Stomach (tissue), 9 donors: ENCODE results near the gene TBC1D9B. TPM values are rescaled to one million over a fixed set of nuclear protein-coding genes. Genes with fewer than 3 reads are reported as not detected.
"Not testable (repeated sequence)": the region's sequence is repeated elsewhere in the genome, so short reads cannot be mapped to it uniquely, and the experiment has no call there.

Experiments
- DNase-seq, 2 donors: peaks; one replicate each; pipeline versions ENCODE4 v3.0.0 to v3.0.0-alpha.2; 2013 to 2019
- H3K27ac ChIP-seq, 5 donors: fragments of 200-600 bp in 4 of 5; sonication (generic) in 4 of 5; one replicate each; pipeline ENCODE4 v1.5.1; 2013 to 2019; ENCODE audit warnings: mild to moderate bottlenecking in 1 of 5, moderate library complexity in 1 of 5
- H3K27me3 ChIP-seq, 3 donors: fragments of 200-600 bp; sonication (generic); one replicate each; pipeline ENCODE4 v1.5.1; 2017 to 2019; ENCODE audit warnings: mixed run types in 1 of 3
- H3K36me3 ChIP-seq, 4 donors: fragments of 200-600 bp; sonication (generic); 1 replicate in 3 of 4; 2 replicates in 1 of 4; pipeline ENCODE4 v1.5.1; 2016 to 2019
- H3K4me1 ChIP-seq, 4 donors: fragments of 200-600 bp; sonication (generic); one replicate each; pipeline ENCODE4 v1.5.1; 2016 to 2019
- H3K4me3 ChIP-seq, 4 donors: fragments of 200-600 bp; sonication (generic) in 3 of 4; one replicate each; pipeline ENCODE4 v1.5.1; 2016 to 2019; ENCODE audit warnings: mild to moderate bottlenecking in 1 of 4
- H3K9me3 ChIP-seq, 4 donors: fragments of 200-600 bp; sonication (generic); one replicate each; pipeline ENCODE4 v1.5.1; 2016 to 2019
- EP300 ChIP-seq: sonication (generic); formaldehyde crosslinking; IDR thresholded peaks from one replicate; pipeline ENCODE4 v1.6.1; 2017; ENCODE audit warnings: antibody characterized with exemption
- POLR2A ChIP-seq, 4 donors: fragments of 450-650 bp; IDR thresholded peaks; one replicate each; pipeline ENCODE4 v1.6.1; 2016; ENCODE audit warnings: antibody characterized with exemption in 4 of 4, control low read depth in 2 of 4, mild to moderate bottlenecking in 1 of 4, moderate library complexity in 1 of 4
- POLR2AphosphoS5 ChIP-seq, 3 donors: sonication (generic); formaldehyde crosslinking; IDR thresholded peaks; one replicate each; pipeline ENCODE4 v1.6.1; 2016; ENCODE audit warnings: antibody characterized with exemption in 3 of 3
- WGBS, 5 donors: extraction: QIAGEN DNeasy Blood & Tissue Kit in 3 of 5; methylation state at CpG; one replicate each; pipeline versions ENCODE4 v1.1.5 to v1.1.7; 2013 to 2018; 5-methylcytosine and 5-hydroxymethylcytosine counted together
- intact Hi-C: fragments of 100-400 bp; cut with DNase I; formaldehyde crosslinking; loops from one replicate; pipeline ENCODE4 v1.15.1; 2023; ENCODE audit warnings: low total_unique reads
- polyA plus RNA-seq, 3 donors: library from polyadenylated mRNA; stranded (reverse); fragments of 200-250 nt; gene quantifications; one replicate each; pipeline ENCODE4 v1.2.3, GENCODE V29; 2013
- total RNA-seq, 5 donors: library from RNA; depleted of rRNA; stranded (reverse); fragments of >200 nt; gene quantifications; one replicate each; pipeline versions ENCODE4 v1.1.0 to v1.2.3, GENCODE V29; 2014 to 2016
- TF ChIP-seq, protein P1 (sequence below), 7 experiments: fragments of 450-650 bp in 4 of 7; fragments of 200-600 bp in 3 of 7; sonication (generic) in 3 of 7; IDR thresholded peaks; one replicate each; pipeline ENCODE4 v1.5.1; 2016 to 2019; ENCODE audit warnings: antibody characterized with exemption in 7 of 7, control low read depth in 2 of 7, mild to moderate bottlenecking in 1 of 7
- donor health status: healthy with polysubstance abuse.
- donor health status: Bipolar disorder and iron deficiency.
- donor health status: healthy.

The TBC1D9B gene
- total and polyA plus RNA-seq, 8 donors, result 29.9 to 260 (median 60.1) TPM

DNA sequence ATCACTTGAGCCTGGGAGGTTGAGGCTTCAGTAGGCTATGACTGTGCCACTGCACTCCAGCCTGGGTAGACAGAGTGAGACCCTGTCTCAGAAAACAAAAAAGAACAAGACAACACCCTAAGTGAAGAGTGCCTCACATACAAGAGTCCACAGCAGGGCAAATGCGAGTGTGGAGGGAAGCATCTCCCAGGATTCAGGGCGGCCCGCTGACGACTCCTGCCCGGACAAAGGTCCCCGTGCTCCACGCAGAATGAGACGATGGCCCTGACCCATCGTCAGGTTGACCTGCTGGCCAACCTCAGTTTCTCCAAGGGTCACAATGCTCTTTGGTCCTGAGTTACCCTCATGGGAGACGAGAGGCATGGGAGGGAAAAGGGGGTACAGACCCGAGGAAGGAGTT, 67.4 kb downstream of the TBC1D9B start:
- TF ChIP-seq, protein P1, sequence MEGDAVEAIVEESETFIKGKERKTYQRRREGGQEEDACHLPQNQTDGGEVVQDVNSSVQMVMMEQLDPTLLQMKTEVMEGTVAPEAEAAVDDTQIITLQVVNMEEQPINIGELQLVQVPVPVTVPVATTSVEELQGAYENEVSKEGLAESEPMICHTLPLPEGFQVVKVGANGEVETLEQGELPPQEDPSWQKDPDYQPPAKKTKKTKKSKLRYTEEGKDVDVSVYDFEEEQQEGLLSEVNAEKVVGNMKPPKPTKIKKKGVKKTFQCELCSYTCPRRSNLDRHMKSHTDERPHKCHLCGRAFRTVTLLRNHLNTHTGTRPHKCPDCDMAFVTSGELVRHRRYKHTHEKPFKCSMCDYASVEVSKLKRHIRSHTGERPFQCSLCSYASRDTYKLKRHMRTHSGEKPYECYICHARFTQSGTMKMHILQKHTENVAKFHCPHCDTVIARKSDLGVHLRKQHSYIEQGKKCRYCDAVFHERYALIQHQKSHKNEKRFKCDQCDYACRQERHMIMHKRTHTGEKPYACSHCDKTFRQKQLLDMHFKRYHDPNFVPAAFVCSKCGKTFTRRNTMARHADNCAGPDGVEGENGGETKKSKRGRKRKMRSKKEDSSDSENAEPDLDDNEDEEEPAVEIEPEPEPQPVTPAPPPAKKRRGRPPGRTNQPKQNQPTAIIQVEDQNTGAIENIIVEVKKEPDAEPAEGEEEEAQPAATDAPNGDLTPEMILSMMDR (IDR thresholded peaks at IDR 0.05), result no peak
- no peak for TF ChIP-seq EP300
- TF ChIP-seq POLR2AphosphoS5 (IDR thresholded peaks at IDR 0.05), result no peak
- no peak for TF ChIP-seq POLR2A (IDR thresholded peaks at IDR 0.05)
- intact Hi-C loops, result no loop called here
- Histone ChIP-seq H3K9me3 (no peaks in the 10 kb centered on the region), H3K4me3 (no peak overlapping the region), H3K27ac (peak overlapping the region in 1 of 5 donors; percentile 4), H3K27me3 (no peaks in the 10 kb centered on the region), H3K36me3 (peaks cover 40 to 97% (median 77%) of the 10 kb centered on the region in 4 donors), H3K4me1 (peaks cover 7 to 25% (median 16%) of the 10 kb centered on the region in 4 donors)
- no peak for DNase-seq
- WGBS, 5 donors, result 85 to 92% (median 91%) methylated on average over 11 of the region's 11 CpGs

DNA sequence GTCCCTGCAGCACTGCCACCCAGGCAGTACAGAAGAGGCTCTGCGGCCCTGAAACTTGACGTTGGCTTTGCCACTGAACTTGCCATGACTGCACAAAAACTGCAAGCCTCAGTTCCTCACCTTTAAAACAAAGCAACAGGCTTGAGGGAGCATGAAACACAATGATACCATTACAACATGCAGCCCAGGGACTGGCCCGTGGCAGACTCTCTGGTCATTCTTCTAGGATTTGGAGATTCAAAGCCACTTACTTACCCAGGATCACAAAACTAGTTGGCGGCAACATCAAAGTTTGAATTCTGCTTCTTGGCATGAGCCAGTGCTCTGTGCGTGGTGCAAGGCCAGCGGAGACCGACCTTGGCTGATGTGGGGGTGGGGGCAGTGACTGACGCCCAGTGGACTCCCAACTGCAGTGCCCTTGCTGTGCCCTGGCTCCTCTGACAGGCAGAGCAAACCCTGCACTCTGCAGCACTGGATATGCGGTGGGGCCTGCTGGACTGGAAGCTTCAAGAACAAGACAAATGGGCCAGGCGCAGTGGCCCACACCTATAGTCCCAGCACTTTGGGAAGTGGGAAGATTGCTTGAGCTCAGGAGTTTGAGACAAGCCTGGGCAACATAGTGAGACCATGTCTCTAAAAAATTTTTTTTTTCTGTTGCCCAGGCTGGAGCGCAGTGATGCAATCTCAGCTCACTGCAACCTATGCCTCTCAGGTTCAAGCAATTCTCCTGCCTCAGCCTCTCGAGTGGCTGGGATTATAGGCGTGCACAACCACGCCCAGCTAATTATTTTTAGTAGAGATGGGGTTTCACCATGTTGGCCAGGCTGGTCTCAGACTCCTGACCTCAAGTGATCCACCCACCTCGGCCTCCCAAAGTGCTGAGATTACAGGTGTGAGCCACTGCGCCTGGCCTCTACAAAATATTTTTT, 68.1 kb downstream of the TBC1D9B start:
- peak in 1 of 2 donors; percentile 51 for DNase-seq
- H3K4me1 ChIP-seq, result peaks cover 7 to 26% (median 16%) of the 10 kb centered on the region in 4 donors
- H3K36me3 ChIP-seq, result peaks cover 41 to 97% (median 82%) of the 10 kb centered on the region in 4 donors
- peak overlapping the region in 1 of 5 donors; percentile 4 for H3K27ac ChIP-seq
- H3K4me3 ChIP-seq, result no peak overlapping the region
- no peaks in the 10 kb centered on the region for H3K27me3 ChIP-seq
- 60 to 81% (median 72%) methylated on average over 16 of the region's 16 CpGs for WGBS, 5 donors
- no peaks in the 10 kb centered on the region for H3K9me3 ChIP-seq
- intact Hi-C loops, result no loop called here
- peak in 1 of 3 donors; percentile 12 for TF ChIP-seq POLR2AphosphoS5 (IDR thresholded peaks at IDR 0.05)
- TF ChIP-seq, protein P1 (IDR thresholded peaks at IDR 0.05), result no peak

DNA sequence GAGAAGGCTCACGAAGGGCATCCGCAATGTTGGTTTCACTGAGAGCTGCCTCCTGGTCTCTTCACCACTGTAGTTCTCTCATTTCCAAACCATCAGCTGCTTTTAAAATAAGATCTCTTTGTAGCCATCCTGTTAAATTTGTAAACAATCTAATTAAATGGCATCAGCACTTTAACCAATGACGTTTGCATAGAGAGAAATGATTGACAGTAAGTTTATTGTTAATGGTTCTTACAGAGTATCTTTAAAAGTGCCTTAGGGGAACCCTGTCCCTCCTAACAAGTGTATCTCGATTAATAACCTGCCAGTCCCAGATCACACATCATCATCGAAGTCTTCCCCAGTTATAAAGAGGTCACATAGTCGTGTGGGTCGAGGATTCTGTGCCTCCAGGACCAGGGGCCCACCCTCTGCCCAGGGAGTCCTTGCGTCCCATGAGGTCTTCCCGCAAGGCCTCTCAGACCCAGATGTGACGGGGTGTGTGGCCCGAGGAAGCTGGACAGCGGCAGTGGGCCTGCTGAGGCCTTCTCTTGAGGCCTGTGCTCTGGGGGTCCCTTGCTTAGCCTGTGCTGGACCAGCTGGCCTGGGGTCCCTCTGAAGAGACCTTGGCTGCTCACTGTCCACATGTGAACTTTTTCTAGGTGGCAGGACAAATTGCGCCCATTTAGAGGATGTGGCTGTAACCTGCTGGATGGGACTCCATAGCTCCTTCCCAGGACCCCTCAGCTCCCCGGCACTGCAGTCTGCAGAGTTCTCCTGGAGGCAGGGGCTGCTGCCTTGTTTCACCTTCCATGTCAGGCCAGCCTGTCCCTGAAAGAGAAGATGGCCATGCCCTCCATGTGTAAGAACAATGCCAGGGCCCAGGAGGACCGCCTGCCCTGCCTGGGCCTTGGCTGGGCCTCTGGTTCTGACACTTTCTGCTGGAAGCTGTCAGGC, 70.4 kb downstream of the TBC1D9B start:
- Histone ChIP-seq H3K27ac (peak overlapping the region in 4 of 5 donors; percentile 34 to 72 (median 66)), H3K4me1 (peaks cover 7 to 39% (median 17%) of the 10 kb centered on the region in 4 donors), H3K36me3 (peaks cover 60 to 97% (median 88%) of the 10 kb centered on the region in 4 donors), H3K9me3 (no peaks in the 10 kb centered on the region), H3K27me3 (no peaks in the 10 kb centered on the region), H3K4me3 (no peak overlapping the region)
- no peak for TF ChIP-seq EP300
- TF ChIP-seq POLR2AphosphoS5 (IDR thresholded peaks at IDR 0.05), result peak in 1 of 3 donors; percentile 10
- 78 to 87% (median 83%) methylated on average over 10 to 15 of the region's 15 CpGs for WGBS, 5 donors
- no peak for DNase-seq
- intact Hi-C loops, result no loop called here

DNA sequence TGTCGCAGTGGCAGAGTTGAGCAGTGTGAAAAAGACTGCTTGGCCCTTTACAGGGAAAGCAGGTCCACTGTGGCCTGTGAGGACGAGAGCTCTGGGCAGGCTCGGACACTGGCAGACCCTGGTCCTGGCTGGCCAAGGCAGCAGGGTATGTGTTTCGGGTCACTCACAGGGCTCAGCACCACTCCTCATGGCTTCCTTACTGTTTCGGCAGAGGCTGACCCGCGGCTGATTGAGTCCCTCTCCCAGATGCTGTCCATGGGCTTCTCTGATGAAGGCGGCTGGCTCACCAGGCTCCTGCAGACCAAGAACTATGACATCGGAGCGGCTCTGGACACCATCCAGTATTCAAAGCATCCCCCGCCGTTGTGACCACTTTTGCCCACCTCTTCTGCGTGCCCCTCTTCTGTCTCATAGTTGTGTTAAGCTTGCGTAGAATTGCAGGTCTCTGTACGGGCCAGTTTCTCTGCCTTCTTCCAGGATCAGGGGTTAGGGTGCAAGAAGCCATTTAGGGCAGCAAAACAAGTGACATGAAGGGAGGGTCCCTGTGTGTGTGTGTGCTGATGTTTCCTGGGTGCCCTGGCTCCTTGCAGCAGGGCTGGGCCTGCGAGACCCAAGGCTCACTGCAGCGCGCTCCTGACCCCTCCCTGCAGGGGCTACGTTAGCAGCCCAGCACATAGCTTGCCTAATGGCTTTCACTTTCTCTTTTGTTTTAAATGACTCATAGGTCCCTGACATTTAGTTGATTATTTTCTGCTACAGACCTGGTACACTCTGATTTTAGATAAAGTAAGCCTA, 71.3 kb downstream of the TBC1D9B start:
- peak in 1 of 2 donors; percentile 78 for DNase-seq
- no peak overlapping the region for H3K4me3 ChIP-seq
- 72 to 81% (median 76%) methylated on average over 15 to 19 of the region's 19 CpGs for WGBS, 5 donors
- peaks cover 69 to 97% (median 93%) of the 10 kb centered on the region in 4 donors for H3K36me3 ChIP-seq
- intact Hi-C loops, result no loop called here
- H3K27ac ChIP-seq, result peak overlapping the region in 4 of 5 donors; percentile 34 to 72 (median 66)
- H3K27me3 ChIP-seq, result no peaks in the 10 kb centered on the region
- peak in 1 of 3 donors; percentile 81 for TF ChIP-seq POLR2AphosphoS5 (IDR thresholded peaks at IDR 0.05)
- TF ChIP-seq, protein P1 (IDR thresholded peaks at IDR 0.05), result peak in 1 of 7 experiments; percentile 7
- TF ChIP-seq EP300, result no peak
- no peak for TF ChIP-seq POLR2A (IDR thresholded peaks at IDR 0.05)
- peaks cover 7 to 48% (median 19%) of the 10 kb centered on the region in 4 donors for H3K4me1 ChIP-seq
- H3K9me3 ChIP-seq, result no peaks in the 10 kb centered on the region

DNA sequence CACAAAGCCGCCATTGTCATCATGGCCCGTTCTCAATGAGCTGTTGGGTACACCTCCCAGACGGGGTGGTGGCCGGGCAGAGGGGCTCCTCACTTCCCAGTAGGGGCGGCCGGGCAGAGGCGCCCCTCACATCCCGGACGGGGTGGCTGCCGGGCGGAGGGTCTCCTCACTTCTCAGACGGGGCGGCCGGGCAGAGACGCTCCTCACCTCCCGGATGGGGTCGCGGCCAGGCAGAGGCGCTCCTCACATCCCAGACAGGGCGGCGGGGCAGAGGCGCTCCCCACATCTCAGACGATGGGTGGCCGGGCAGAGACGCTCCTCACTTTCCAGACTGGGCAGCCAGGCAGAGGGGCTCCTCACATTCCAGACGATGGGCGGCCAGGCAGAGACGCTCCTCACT, 72.8 kb downstream of the TBC1D9B start:
- intact Hi-C loops, H3K27ac ChIP-seq, H3K9me3 ChIP-seq, H3K27me3 ChIP-seq, H3K4me3 ChIP-seq, DNase-seq: not testable (repeated sequence)
- H3K4me1 ChIP-seq, result peaks cover 7 to 62% (median 22%) of the 10 kb centered on the region in 4 donors
- 90 to 96% (median 94%) methylated on average over 2 to 23 of the region's 28 CpGs for WGBS, 5 donors
- peaks cover 85 to 97% (median 93%) of the 10 kb centered on the region in 4 donors for H3K36me3 ChIP-seq
